NAMALWA (cell line): ENCODE measurements around the gene SPEF2.

Experiments used
- DNase-seq: peaks from one replicate; pipeline ENCODE4 v3.0.0-alpha.2; 2015; ENCODE audit warnings: low spot score

Gene SPEF2

GRCh38 chr5:35707659-35708058 is 90.0 kb downstream of the SPEF2 start:
- no peak for DNase-seq

GRCh38 chr5:35709688-35710087 is 92.0 kb downstream of the SPEF2 start:
- no peak for DNase-seq

GRCh38 chr5:35717718-35718117 is 100.1 kb downstream of the SPEF2 start:
- no peak for DNase-seq

- DNase-seq: no peak
Measured at GRCh38 chr5:35735718-35736117, 118.1 kb downstream of the SPEF2 start.

GRCh38 chr5:35736280-35736679 is 118.6 kb downstream of the SPEF2 start:
- DNase-seq: no peak

- DNase-seq: no peak
Measured at GRCh38 chr5:35741126-35741716, 123.6 kb downstream of the SPEF2 start.

- DNase-seq: no peak
Measured at GRCh38 chr5:35741971-35742370, 124.3 kb downstream of the SPEF2 start.

- no peak for DNase-seq
Measured at GRCh38 chr5:35743644-35744043, 126.0 kb downstream of the SPEF2 start.

- DNase-seq: no peak
Measured at GRCh38 chr5:35745193-35745592, 127.5 kb downstream of the SPEF2 start.

- DNase-seq: no peak
Measured at GRCh38 chr5:35745660-35746059, 128.0 kb downstream of the SPEF2 start.

- DNase-seq: no peak
Measured at GRCh38 chr5:35752012-35752411, 134.3 kb downstream of the SPEF2 start.

GRCh38 chr5:35753500-35753899 is 135.8 kb downstream of the SPEF2 start:
- no peak for DNase-seq

- no peak for DNase-seq
Measured at GRCh38 chr5:35754481-35754880, 136.8 kb downstream of the SPEF2 start.

GRCh38 chr5:35755966-35756365 is 138.3 kb downstream of the SPEF2 start:
- DNase-seq: no peak

GRCh38 chr5:35758151-35758724 is 140.6 kb downstream of the SPEF2 start:
- DNase-seq: no peak

- DNase-seq: no peak
Measured at GRCh38 chr5:35761541-35761940, 143.9 kb downstream of the SPEF2 start.

GRCh38 chr5:35762368-35762767 is 144.7 kb downstream of the SPEF2 start:
- no peak for DNase-seq

GRCh38 chr5:35765921-35766320 is 148.3 kb downstream of the SPEF2 start:
- no peak for DNase-seq

GRCh38 chr5:35771300-35771699 is 153.6 kb downstream of the SPEF2 start:
- no peak for DNase-seq

GRCh38 chr5:35771839-35772238 is 154.2 kb downstream of the SPEF2 start:
- no peak for DNase-seq

- DNase-seq: no peak
Measured at GRCh38 chr5:35773967-35774366, 156.3 kb downstream of the SPEF2 start.

GRCh38 chr5:35776757-35777156 is 159.1 kb downstream of the SPEF2 start:
- DNase-seq: no peak

GRCh38 chr5:35777358-35778087 is 159.9 kb downstream of the SPEF2 start:
- DNase-seq: peak; percentile 77
